Measurements from ENCODE around the gene KRTAP10-2. TPM values are rescaled to one million over a fixed set of nuclear protein-coding genes. Genes with fewer than 3 reads are reported as not detected.

Gene KRTAP10-2
- total and polyA plus RNA-seq, 2 experiments from 2014 or later = 0.24 TPM; not detected in 1

- no peak overlapping the region for H3K27ac Mint-ChIP-seq
- ATAC-seq (no peak), DNase-seq (ENCODE audit: low spot score) (no peak)
- H3K9me3 Mint-ChIP-seq = no peaks in the 10 kb centered on the region
- no peaks in the 10 kb centered on the region for H4K20me1 ChIP-seq (replicated peaks; ENCODE audit: insufficient read depth)
- H3K4me3 ChIP-seq = no peak overlapping the region
- H3K9me2 ChIP-seq (ENCODE audit: insufficient read depth) = no peaks in the 10 kb centered on the region
- 0 out of 2 replicates have a peak, but pooled peaks cover 2% of the 10 kb centered on the region for H3F3A ChIP-seq (replicated peaks; ENCODE audit: low read depth)
- no peak overlapping the region for H3K4me3 Mint-ChIP-seq
- H3K4me1 ChIP-seq (ENCODE audit: insufficient read depth) = peaks cover 10% of the 10 kb centered on the region; the same call in 1 of the 2 replicates
- H3K79me2 ChIP-seq (replicated peaks; ENCODE audit: insufficient read depth) = no peaks in the 10 kb centered on the region
- H3K27me3 Mint-ChIP-seq (ENCODE audit: insufficient read depth, low read depth, poor library complexity) = peaks cover 11% of the 10 kb centered on the region
- no peak overlapping the region for H3K4me2 ChIP-seq
- H2AFZ ChIP-seq = no peak overlapping the region
- no peaks in the 10 kb centered on the region for H3K27me3 ChIP-seq (ENCODE audit: insufficient read depth)
- TF ChIP-seq ETS1 (IDR thresholded peaks at IDR 0.05) = no peak
- TF ChIP-seq STAT1 (IDR thresholded peaks at IDR 0.05; ENCODE audit: unreplicated experiment) = no peak
- TF ChIP-seq ZNF331 (CRISPR knock-in tag; IDR thresholded peaks at IDR 0.05; ENCODE audit: low read depth) = no peak
- no peak for TF ChIP-seq ZNF462 (CRISPR knock-in tag; IDR thresholded peaks at IDR 0.05)
- no peak for TF ChIP-seq EZH2 (IDR thresholded peaks at IDR 0.05; ENCODE audit: low read depth, unreplicated experiment)
- TF ChIP-seq EZH2phosphoT487 (IDR thresholded peaks at IDR 0.05; ENCODE audit: unreplicated experiment) = no peak
- no peak for TF ChIP-seq NANOG (IDR thresholded peaks at IDR 0.05; ENCODE audit: borderline replicate concordance)
- no peak for TF ChIP-seq ZNF114 (CRISPR knock-in tag; IDR thresholded peaks at IDR 0.05)
- no peak for TF ChIP-seq CTCF (conservative IDR thresholded peaks at IDR 0.05; ENCODE audit: low read depth in 2 of 2)
- TF ChIP-seq POLR2AphosphoS5 (IDR thresholded peaks at IDR 0.05; ENCODE audit: low read depth) = no peak
- no peak for TF ChIP-seq JUNB (IDR thresholded peaks at IDR 0.05; ENCODE audit: unreplicated experiment)
- no peaks in the 10 kb centered on the region for H3K36me3 ChIP-seq (ENCODE audit: insufficient read depth)
- H3K36me3 Mint-ChIP-seq (ENCODE audit: low read depth) = no peaks in the 10 kb centered on the region; the same call in 2 of the 3 replicates
- H3K27ac ChIP-seq (ENCODE audit: low read depth) = no peak overlapping the region
- H3K4me1 Mint-ChIP-seq = peaks cover 25% of the 10 kb centered on the region
Measured at GRCh38 chr21:44556879-44557278, 5.6 kb upstream of the KRTAP10-2 start.

Measured in GM23338 (cell line).